ENCODE measurements around the gene MROH8. TPM values are rescaled to one million over a fixed set of nuclear protein-coding genes. Genes with fewer than 3 reads are reported as not detected.

MROH8 gene
- polyA plus RNA-seq, 1 of the 3 experiments (the other 2 are of a cell fraction), result 3.5 TPM

DNA sequence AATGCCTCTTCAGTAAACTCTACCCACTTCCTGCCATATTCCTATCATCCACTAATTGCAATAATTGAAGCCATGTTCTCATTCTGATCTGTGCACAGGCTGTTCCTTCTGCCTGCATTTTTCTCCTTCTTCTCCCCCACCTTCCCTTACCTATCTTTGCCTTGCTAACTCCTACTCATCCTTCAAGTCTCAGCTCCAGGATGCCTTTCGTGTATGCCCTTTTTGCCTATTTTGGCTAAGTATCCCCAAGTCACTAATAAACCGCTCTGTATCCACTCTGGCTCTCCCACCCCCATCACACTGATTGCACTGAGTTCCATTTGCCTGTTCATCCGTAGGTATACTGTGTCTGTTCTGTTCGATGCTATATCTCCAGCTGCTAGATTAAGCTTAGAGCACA, 6.5 kb downstream of the MROH8 start:
- no peaks in the 10 kb centered on the region for H3K4me1 ChIP-seq (ENCODE audit: control insufficient read depth in 1 of 2, insufficient read depth in 2 of 2, low read depth in 1 of 2, low read length in 1 of 2)
- no peaks in the 10 kb centered on the region for H3K9me3 ChIP-seq
- H3K9ac ChIP-seq, result no peak overlapping the region
- peaks cover 6% of the 10 kb centered on the region for H3K79me2 ChIP-seq (ENCODE audit: insufficient read depth)
- 83% methylated on average over 4 of the region's 4 CpGs for WGBS (ENCODE audit: low lambda C conversion rate)
- H3K27me3 ChIP-seq (ENCODE audit: insufficient read depth), result no peaks in the 10 kb centered on the region
- CTCF ChIA-PET, result interaction anchor here (1.5 kb wide), 1 partner anchor 10 kb away, joined by 3 read pairs; no protein-coding TSS in a partner anchor
- no peak overlapping the region for H2AFZ ChIP-seq (ENCODE audit: low read depth)
- no peak for DNase-seq
- no peaks in the 10 kb centered on the region for H3K9me2 ChIP-seq
- no peak overlapping the region for H3K4me3 ChIP-seq (ENCODE audit: low read depth in 2 of 2, low read length in 1 of 2)
- POLR2A ChIA-PET, result no interaction called here
- no peak overlapping the region for H3K4me2 ChIP-seq
- H3K36me3 ChIP-seq (replicated peaks in 1 of 2; ENCODE audit: control insufficient read depth in 1 of 2, insufficient read depth in 2 of 2, low read length in 1 of 2), result no peaks in the 10 kb centered on the region
- H3K27ac ChIP-seq (ENCODE audit: low read depth in 2 of 2, low read length in 1 of 2), result no peak overlapping the region
- peaks cover 3% of the 10 kb centered on the region for H3F3A ChIP-seq (replicated peaks; ENCODE audit: insufficient read depth)
- H4K20me1 ChIP-seq (ENCODE audit: insufficient read depth), result no peaks in the 10 kb centered on the region
- no peak for TF ChIP-seq FOSL2 (IDR thresholded peaks at IDR 0.05; ENCODE audit: borderline replicate concordance, low read depth)
- TF ChIP-seq SIN3A (IDR thresholded peaks at IDR 0.05; ENCODE audit: borderline replicate concordance, low read depth, low read length), result no peak
- TF ChIP-seq, protein P1, sequence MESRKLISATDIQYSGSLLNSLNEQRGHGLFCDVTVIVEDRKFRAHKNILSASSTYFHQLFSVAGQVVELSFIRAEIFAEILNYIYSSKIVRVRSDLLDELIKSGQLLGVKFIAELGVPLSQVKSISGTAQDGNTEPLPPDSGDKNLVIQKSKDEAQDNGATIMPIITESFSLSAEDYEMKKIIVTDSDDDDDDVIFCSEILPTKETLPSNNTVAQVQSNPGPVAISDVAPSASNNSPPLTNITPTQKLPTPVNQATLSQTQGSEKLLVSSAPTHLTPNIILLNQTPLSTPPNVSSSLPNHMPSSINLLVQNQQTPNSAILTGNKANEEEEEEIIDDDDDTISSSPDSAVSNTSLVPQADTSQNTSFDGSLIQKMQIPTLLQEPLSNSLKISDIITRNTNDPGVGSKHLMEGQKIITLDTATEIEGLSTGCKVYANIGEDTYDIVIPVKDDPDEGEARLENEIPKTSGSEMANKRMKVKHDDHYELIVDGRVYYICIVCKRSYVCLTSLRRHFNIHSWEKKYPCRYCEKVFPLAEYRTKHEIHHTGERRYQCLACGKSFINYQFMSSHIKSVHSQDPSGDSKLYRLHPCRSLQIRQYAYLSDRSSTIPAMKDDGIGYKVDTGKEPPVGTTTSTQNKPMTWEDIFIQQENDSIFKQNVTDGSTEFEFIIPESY (IDR thresholded peaks at IDR 0.05; ENCODE audit: borderline replicate concordance, low read depth), result no peak
- no peak for TF ChIP-seq TEAD4 (IDR thresholded peaks at IDR 0.05; ENCODE audit: borderline replicate concordance, insufficient read depth)
- TF ChIP-seq JUND (IDR thresholded peaks at IDR 0.05), result no peak
- TF ChIP-seq FOXM1 (IDR thresholded peaks at IDR 0.05; ENCODE audit: low read depth), result no peak
- TF ChIP-seq RFX5 (IDR thresholded peaks at IDR 0.05; ENCODE audit: low read length), result no peak
- TF ChIP-seq, protein P2, sequence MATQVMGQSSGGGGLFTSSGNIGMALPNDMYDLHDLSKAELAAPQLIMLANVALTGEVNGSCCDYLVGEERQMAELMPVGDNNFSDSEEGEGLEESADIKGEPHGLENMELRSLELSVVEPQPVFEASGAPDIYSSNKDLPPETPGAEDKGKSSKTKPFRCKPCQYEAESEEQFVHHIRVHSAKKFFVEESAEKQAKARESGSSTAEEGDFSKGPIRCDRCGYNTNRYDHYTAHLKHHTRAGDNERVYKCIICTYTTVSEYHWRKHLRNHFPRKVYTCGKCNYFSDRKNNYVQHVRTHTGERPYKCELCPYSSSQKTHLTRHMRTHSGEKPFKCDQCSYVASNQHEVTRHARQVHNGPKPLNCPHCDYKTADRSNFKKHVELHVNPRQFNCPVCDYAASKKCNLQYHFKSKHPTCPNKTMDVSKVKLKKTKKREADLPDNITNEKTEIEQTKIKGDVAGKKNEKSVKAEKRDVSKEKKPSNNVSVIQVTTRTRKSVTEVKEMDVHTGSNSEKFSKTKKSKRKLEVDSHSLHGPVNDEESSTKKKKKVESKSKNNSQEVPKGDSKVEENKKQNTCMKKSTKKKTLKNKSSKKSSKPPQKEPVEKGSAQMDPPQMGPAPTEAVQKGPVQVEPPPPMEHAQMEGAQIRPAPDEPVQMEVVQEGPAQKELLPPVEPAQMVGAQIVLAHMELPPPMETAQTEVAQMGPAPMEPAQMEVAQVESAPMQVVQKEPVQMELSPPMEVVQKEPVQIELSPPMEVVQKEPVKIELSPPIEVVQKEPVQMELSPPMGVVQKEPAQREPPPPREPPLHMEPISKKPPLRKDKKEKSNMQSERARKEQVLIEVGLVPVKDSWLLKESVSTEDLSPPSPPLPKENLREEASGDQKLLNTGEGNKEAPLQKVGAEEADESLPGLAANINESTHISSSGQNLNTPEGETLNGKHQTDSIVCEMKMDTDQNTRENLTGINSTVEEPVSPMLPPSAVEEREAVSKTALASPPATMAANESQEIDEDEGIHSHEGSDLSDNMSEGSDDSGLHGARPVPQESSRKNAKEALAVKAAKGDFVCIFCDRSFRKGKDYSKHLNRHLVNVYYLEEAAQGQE (IDR thresholded peaks at IDR 0.05; ENCODE audit: low read depth, low read length), result no peak
- TF ChIP-seq, protein P3, sequence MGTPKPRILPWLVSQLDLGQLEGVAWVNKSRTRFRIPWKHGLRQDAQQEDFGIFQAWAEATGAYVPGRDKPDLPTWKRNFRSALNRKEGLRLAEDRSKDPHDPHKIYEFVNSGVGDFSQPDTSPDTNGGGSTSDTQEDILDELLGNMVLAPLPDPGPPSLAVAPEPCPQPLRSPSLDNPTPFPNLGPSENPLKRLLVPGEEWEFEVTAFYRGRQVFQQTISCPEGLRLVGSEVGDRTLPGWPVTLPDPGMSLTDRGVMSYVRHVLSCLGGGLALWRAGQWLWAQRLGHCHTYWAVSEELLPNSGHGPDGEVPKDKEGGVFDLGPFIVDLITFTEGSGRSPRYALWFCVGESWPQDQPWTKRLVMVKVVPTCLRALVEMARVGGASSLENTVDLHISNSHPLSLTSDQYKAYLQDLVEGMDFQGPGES (IDR thresholded peaks at IDR 0.05; ENCODE audit: low read depth, low read length), result no peak
- TF ChIP-seq EP300 (IDR thresholded peaks at IDR 0.05; ENCODE audit: borderline replicate concordance in 1 of 2, low read depth in 1 of 2, low read length in 1 of 2), result no peak
- no peak for TF ChIP-seq NFIC (IDR thresholded peaks at IDR 0.05; ENCODE audit: borderline replicate concordance)
- TF ChIP-seq SMC3 (IDR thresholded peaks at IDR 0.05; ENCODE audit: low read depth, low read length), result no peak
- TF ChIP-seq YY1 (IDR thresholded peaks at IDR 0.05; ENCODE audit: low read depth), result no peak
- TF ChIP-seq MXI1 (IDR thresholded peaks at IDR 0.05; ENCODE audit: low read depth, low read length), result no peak
- TF ChIP-seq, protein P4, sequence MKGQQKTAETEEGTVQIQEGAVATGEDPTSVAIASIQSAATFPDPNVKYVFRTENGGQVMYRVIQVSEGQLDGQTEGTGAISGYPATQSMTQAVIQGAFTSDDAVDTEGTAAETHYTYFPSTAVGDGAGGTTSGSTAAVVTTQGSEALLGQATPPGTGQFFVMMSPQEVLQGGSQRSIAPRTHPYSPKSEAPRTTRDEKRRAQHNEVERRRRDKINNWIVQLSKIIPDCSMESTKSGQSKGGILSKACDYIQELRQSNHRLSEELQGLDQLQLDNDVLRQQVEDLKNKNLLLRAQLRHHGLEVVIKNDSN (IDR thresholded peaks at IDR 0.05; ENCODE audit: borderline replicate concordance, low read depth), result no peak
- TF ChIP-seq TAF1 (IDR thresholded peaks at IDR 0.05; ENCODE audit: borderline replicate concordance, low read depth, low read length), result no peak
- no peak for TF ChIP-seq RCOR1 (IDR thresholded peaks at IDR 0.05; ENCODE audit: low read length)
